Glutamatergic neuron (in vitro differentiated cells): ENCODE data around the gene ALX3. TPM values are rescaled to one million over a fixed set of nuclear protein-coding genes. Genes with fewer than 3 reads are reported as not detected.

Source experiments
- DNase-seq: peaks from one replicate; pipeline ENCODE4 v3.0.0; 2022
- H3K27ac Mint-ChIP-seq: one replicate; pipeline ENCODE4 v1.8.0; 2020; ENCODE audit warnings: mild to moderate bottlenecking, mixed read lengths, inconsistent platforms; ENCODE audit not compliant: unreplicated experiment
- H3K27me3 Mint-ChIP-seq: one replicate; pipeline ENCODE4 v1.8.0; 2020; ENCODE audit warnings: mild to moderate bottlenecking, moderate library complexity, mixed read lengths, inconsistent platforms; ENCODE audit not compliant: unreplicated experiment
- H3K36me3 Mint-ChIP-seq: one replicate; pipeline ENCODE4 v1.8.0; 2020; ENCODE audit warnings: mild to moderate bottlenecking, mixed read lengths, inconsistent platforms; ENCODE audit not compliant: unreplicated experiment
- H3K4me1 Mint-ChIP-seq: one replicate; pipeline ENCODE4 v1.8.0; 2020; ENCODE audit warnings: mild to moderate bottlenecking, low read depth, mixed read lengths, inconsistent platforms; ENCODE audit not compliant: unreplicated experiment
- H3K4me3 Mint-ChIP-seq: one replicate; pipeline ENCODE4 v1.8.0; 2020; ENCODE audit warnings: mild to moderate bottlenecking, mixed read lengths, inconsistent platforms; ENCODE audit not compliant: unreplicated experiment
- H3K9me3 Mint-ChIP-seq: one replicate; pipeline ENCODE4 v1.8.0; 2020; ENCODE audit warnings: mild to moderate bottlenecking, moderate library complexity, mixed read lengths, inconsistent platforms; ENCODE audit not compliant: unreplicated experiment
- CTCF ChIP-seq: fragments of 200-600 bp; sonication (generic); IDR thresholded peaks from one replicate; pipeline ENCODE4 v1.5.0; 2021; ENCODE audit not compliant: partially characterized antibody, unreplicated experiment
- total RNA-seq: library from RNA; stranded (reverse); fragmentation: NEBNext Ultra II Directional; extraction: Animal tissue kit (Norgen Biotek cat#: 25700); gene quantifications from one replicate; pipeline ENCODE4 v1.2.1, GENCODE V29; 2021; ENCODE audit not compliant: unreplicated experiment

The ALX3 gene
- total RNA-seq, 1 donor from 2014 or later: not detected

GRCh38 chr1:110017792-110018191 lies 52.7 kb downstream of the ALX3 start:
- Mint-ChIP-seq H3K9me3 (no peaks in the 10 kb centered on the region), H3K27ac (no peak overlapping the region), H3K36me3 (no peaks in the 10 kb centered on the region), H3K27me3 (no peaks in the 10 kb centered on the region), H3K4me1 (no peaks in the 10 kb centered on the region), H3K4me3 (no peak overlapping the region)
- DNase-seq: no peak
- no peak for TF ChIP-seq CTCF

GRCh38 chr1:110012100-110012780 lies 58.2 kb downstream of the ALX3 start:
- no peak overlapping the region for H3K27ac Mint-ChIP-seq
- no peaks in the 10 kb centered on the region for H3K36me3 Mint-ChIP-seq
- no peaks in the 10 kb centered on the region for H3K27me3 Mint-ChIP-seq
- peaks cover 4% of the 10 kb centered on the region for H3K4me1 Mint-ChIP-seq
- H3K4me3 Mint-ChIP-seq: no peak overlapping the region
- DNase-seq: no peak
- no peak for TF ChIP-seq CTCF
- no peaks in the 10 kb centered on the region for H3K9me3 Mint-ChIP-seq

GRCh38 chr1:110011527-110012041 lies 58.9 kb downstream of the ALX3 start:
- no peak overlapping the region for H3K27ac Mint-ChIP-seq
- peak; percentile 49 for TF ChIP-seq CTCF
- H3K36me3 Mint-ChIP-seq: no peaks in the 10 kb centered on the region
- no peak for DNase-seq
- H3K4me1 Mint-ChIP-seq: peaks cover 10% of the 10 kb centered on the region
- H3K4me3 Mint-ChIP-seq: no peak overlapping the region
- no peaks in the 10 kb centered on the region for H3K9me3 Mint-ChIP-seq
- H3K27me3 Mint-ChIP-seq: no peaks in the 10 kb centered on the region

Other genes starting within 250 kb of the ALX3 start
- gene CSF1, start 159.8 kb downstream of the ALX3 start, total RNA-seq: 0.59 TPM
- gene AHCYL1, start 85.9 kb downstream of the ALX3 start, total RNA-seq: 73.8 TPM
- gene STRIP1, start 36.0 kb downstream of the ALX3 start, total RNA-seq: 90.2 TPM
- gene UBL4B, start 41.8 kb upstream of the ALX3 start, total RNA-seq: not detected
- gene SLC6A17, start 79.8 kb upstream of the ALX3 start, total RNA-seq: 6.4 TPM
- gene KCNC4, start 139.6 kb upstream of the ALX3 start, total RNA-seq: 9.7 TPM